Skeletal muscle cell (primary cell): ENCODE measurements around the gene GABPB2.
A peak's percentile ranks its signal among the peaks of the same experiment; 100 is the strongest.
"Not testable (repeated sequence)": the region's sequence is repeated elsewhere in the genome, so short reads cannot be mapped to it uniquely, and the experiment has no call there.

ENCODE experiments used
- DNase-seq: peaks from one replicate; pipeline ENCODE4 v3.0.0-alpha.2; 2010; ENCODE audit warnings: low read depth
- H3K4me3 ChIP-seq: 2 replicates; pipeline ENCODE4 v1.5.1; 2011; ENCODE audit warnings: low read depth, mild to moderate bottlenecking, control low read depth, low read length, moderate library complexity

GABPB2 gene

GRCh38 chr1:151059109-151060006 is 11.2 kb upstream of the GABPB2 start, which contains the start of gene CDC42SE1:
Gene CDC42SE1, minus strand, starts transcription at chr1:151059622. Its CDS starts 3,892 bp downstream, at chr1:151055730.
- DNase-seq, result no peak
- peak within 1 kb of the TSS; percentile 77 for H3K4me3 ChIP-seq

- peak within 1 kb of the TSS; percentile 77 for H3K4me3 ChIP-seq
- no peak for DNase-seq
Measured at GRCh38 chr1:151060007-151060656, 10.4 kb upstream of the GABPB2 start, which contains the start of gene MLLT11. Gene MLLT11, plus strand, starts transcription at chr1:151060397. Its CDS starts 6,828 bp downstream, at chr1:151067225.

- peak overlapping the region; percentile 77 for H3K4me3 ChIP-seq
- DNase-seq, result no peak
Measured at GRCh38 chr1:151060657-151061421, 9.7 kb upstream of the GABPB2 start.

GRCh38 chr1:151061704-151062103 is 8.9 kb upstream of the GABPB2 start:
- DNase-seq, result no peak
- peak overlapping the region; percentile 77 for H3K4me3 ChIP-seq

- DNase-seq, result no peak
- H3K4me3 ChIP-seq, result peak overlapping the region; percentile 8
Measured at GRCh38 chr1:151062741-151063371, 7.7 kb upstream of the GABPB2 start.

- DNase-seq, result no peak
Measured at GRCh38 chr1:151065089-151065645, 5.4 kb upstream of the GABPB2 start.

GRCh38 chr1:151067185-151067584 is 3.4 kb upstream of the GABPB2 start:
- no peak overlapping the region for H3K4me3 ChIP-seq
- no peak for DNase-seq

More at GRCh38 chr1:151065089-151065645, 5.4 kb upstream of the GABPB2 start:
- H3K4me3 ChIP-seq, result no peak overlapping the region

GRCh38 chr1:151069103-151069486 is 1.5 kb upstream of the GABPB2 start:
- no peak overlapping the region for H3K4me3 ChIP-seq
- no peak for DNase-seq

- no peak for DNase-seq
Measured at GRCh38 chr1:151072224-151072623, 1.7 kb downstream of the GABPB2 start.

GRCh38 chr1:151085953-151086559 is 15.5 kb downstream of the GABPB2 start:
- H3K4me3 ChIP-seq, result no peak overlapping the region
- DNase-seq, result no peak

More at GRCh38 chr1:151072224-151072623, 1.7 kb downstream of the GABPB2 start:
- H3K4me3 ChIP-seq, result no peak overlapping the region

- not testable (repeated sequence) for DNase-seq, H3K4me3 ChIP-seq
Measured at GRCh38 chr1:151097426-151097825, 26.9 kb downstream of the GABPB2 start.

GRCh38 chr1:151098126-151098525 is 27.6 kb downstream of the GABPB2 start:
- H3K4me3 ChIP-seq, result no peak overlapping the region

GRCh38 chr1:151104630-151105029 is 34.1 kb downstream of the GABPB2 start:
- H3K4me3 ChIP-seq, result no peak overlapping the region
- DNase-seq, result no peak

More at GRCh38 chr1:151098126-151098525, 27.6 kb downstream of the GABPB2 start:
- DNase-seq, result no peak

GRCh38 chr1:151106894-151107293 is 36.3 kb downstream of the GABPB2 start:
- H3K4me3 ChIP-seq, result no peak overlapping the region
- DNase-seq, result no peak

GRCh38 chr1:151108331-151108730 is 37.8 kb downstream of the GABPB2 start:
- DNase-seq, result no peak
- H3K4me3 ChIP-seq, result no peak overlapping the region

GRCh38 chr1:151113877-151114276 is 43.3 kb downstream of the GABPB2 start:
- no peak overlapping the region for H3K4me3 ChIP-seq

GRCh38 chr1:151124763-151125403 is 54.3 kb downstream of the GABPB2 start:
- DNase-seq, result no peak
- H3K4me3 ChIP-seq, result no peak overlapping the region

More at GRCh38 chr1:151113877-151114276, 43.3 kb downstream of the GABPB2 start:
- no peak for DNase-seq

GRCh38 chr1:151128800-151129199 is 58.2 kb downstream of the GABPB2 start:
- H3K4me3 ChIP-seq, result no peak overlapping the region
- DNase-seq, result no peak
